Measurements from ENCODE around the gene TPGS1. TPM values are rescaled to one million over a fixed set of nuclear protein-coding genes. Genes with fewer than 3 reads are reported as not detected.

TPGS1 gene
- total RNA-seq, 1 donor from 2014 or later = 89.2 TPM

DNA sequence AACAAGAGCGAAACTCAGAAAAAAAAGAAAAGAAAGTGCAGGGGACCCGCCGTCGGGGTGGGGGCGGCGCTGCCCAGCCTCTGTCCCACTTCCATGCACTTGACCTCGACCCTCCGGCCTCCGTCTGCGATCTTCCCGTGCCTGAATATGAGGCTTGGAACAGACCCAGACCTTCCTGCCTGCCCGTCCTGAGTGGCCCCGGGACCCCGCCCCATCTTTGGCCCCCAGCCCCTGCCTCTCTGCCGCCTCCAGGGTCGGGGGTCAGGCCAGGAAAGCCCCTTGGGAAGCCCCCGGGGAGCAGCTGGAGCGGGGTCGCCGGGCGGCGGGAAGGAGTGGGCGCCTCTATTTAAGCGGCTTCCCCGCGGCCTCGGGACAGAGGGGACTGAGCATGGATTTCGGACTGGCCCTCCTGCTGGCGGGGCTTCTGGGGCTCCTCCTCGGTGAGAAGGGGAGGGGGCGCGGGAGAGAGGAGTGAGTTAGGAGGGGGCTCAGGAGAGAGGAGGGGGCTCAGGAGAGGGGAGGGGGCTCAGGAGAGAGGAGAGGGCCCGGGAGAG, 11.1 kb upstream of the TPGS1 start, which contains the start of gene MADCAM1:
Gene MADCAM1, plus strand, starts transcription at position 375 of the 554 bp plus-strand sequence. Its CDS starts 14 bp downstream, at position 389.
- DNase-seq (ENCODE audit: low spot score in 2 of 2) = no peak
- Histone ChIP-seq H3K4me3 (no peak within 1 kb of the TSS), H3K27ac (no peak within 1 kb of the TSS), H3K36me3 (no peaks in the 10 kb centered on the region), H3K27me3 (peaks cover 17% of the 10 kb centered on the region), H3K4me1 (peaks cover 0 to 4% of the 10 kb centered on the region in 2 donors), H3K9me3 (no peaks in the 10 kb centered on the region)
- TF ChIP-seq CTCF (IDR thresholded peaks at IDR 0.05) = no peak
- intact Hi-C loops (cut with DNase I) = no loop called here

- H3K27ac ChIP-seq = no peak overlapping the region
Measured at GRCh38 chr19:496986-497385, 10.3 kb upstream of the TPGS1 start.

GRCh38 chr19:497491-497868, 9.8 kb upstream of the TPGS1 start:
- H3K27ac ChIP-seq = no peak overlapping the region
- DNase-seq (ENCODE audit: low spot score in 2 of 2) = no peak
- H3K27me3 ChIP-seq = peaks cover 17% of the 10 kb centered on the region
- no peaks in the 10 kb centered on the region for H3K36me3 ChIP-seq
- intact Hi-C loops (cut with DNase I) = no loop called here
- peak overlapping the region; percentile 21 to 40 for H3K4me3 ChIP-seq
- no peaks in the 10 kb centered on the region for H3K9me3 ChIP-seq
- H3K4me1 ChIP-seq = peaks cover 0 to 4% of the 10 kb centered on the region in 2 donors
- TF ChIP-seq CTCF (IDR thresholded peaks at IDR 0.05) = no peak

More at GRCh38 chr19:496986-497385, 10.3 kb upstream of the TPGS1 start:
- H3K4me3 ChIP-seq = no peak overlapping the region
- H3K9me3 ChIP-seq = no peaks in the 10 kb centered on the region
- no peak for TF ChIP-seq CTCF (IDR thresholded peaks at IDR 0.05)
- peaks cover 17% of the 10 kb centered on the region for H3K27me3 ChIP-seq
- peaks cover 0 to 4% of the 10 kb centered on the region in 2 donors for H3K4me1 ChIP-seq
- H3K36me3 ChIP-seq = no peaks in the 10 kb centered on the region
- DNase-seq (ENCODE audit: low spot score in 2 of 2) = no peak
- intact Hi-C loops (cut with DNase I) = no loop called here

GRCh38 chr19:497869-498510, 9.3 kb upstream of the TPGS1 start:
- peaks cover 17% of the 10 kb centered on the region for H3K27me3 ChIP-seq
- intact Hi-C loops (cut with DNase I) = no loop called here
- H3K4me3 ChIP-seq = peak overlapping the region; percentile 21 to 40
- H3K27ac ChIP-seq = no peak overlapping the region
- peaks cover 0 to 4% of the 10 kb centered on the region in 2 donors for H3K4me1 ChIP-seq
- H3K9me3 ChIP-seq = no peaks in the 10 kb centered on the region
- no peaks in the 10 kb centered on the region for H3K36me3 ChIP-seq
- no peak for DNase-seq (ENCODE audit: low spot score in 2 of 2)
- TF ChIP-seq CTCF (IDR thresholded peaks at IDR 0.05) = no peak

GRCh38 chr19:498511-498891, 8.8 kb upstream of the TPGS1 start:
- no peaks in the 10 kb centered on the region for H3K9me3 ChIP-seq
- peaks cover 17% of the 10 kb centered on the region for H3K27me3 ChIP-seq
- H3K36me3 ChIP-seq = no peaks in the 10 kb centered on the region
- intact Hi-C loops (cut with DNase I) = no loop called here
- no peak overlapping the region for H3K27ac ChIP-seq
- DNase-seq (ENCODE audit: low spot score in 2 of 2) = no peak
- H3K4me1 ChIP-seq = peaks cover 0 to 4% of the 10 kb centered on the region in 2 donors
- H3K4me3 ChIP-seq = no peak overlapping the region
- TF ChIP-seq CTCF (IDR thresholded peaks at IDR 0.05) = no peak

Measured in ascending aorta (tissue), 2 donors.